ENCODE data around the gene PSPC1.
A peak's percentile ranks its signal among the peaks of the same experiment; 100 is the strongest.
"Not testable (repeated sequence)": the region's sequence is repeated elsewhere in the genome, so short reads cannot be mapped to it uniquely, and the experiment has no call there.

The PSPC1 gene, protein sequence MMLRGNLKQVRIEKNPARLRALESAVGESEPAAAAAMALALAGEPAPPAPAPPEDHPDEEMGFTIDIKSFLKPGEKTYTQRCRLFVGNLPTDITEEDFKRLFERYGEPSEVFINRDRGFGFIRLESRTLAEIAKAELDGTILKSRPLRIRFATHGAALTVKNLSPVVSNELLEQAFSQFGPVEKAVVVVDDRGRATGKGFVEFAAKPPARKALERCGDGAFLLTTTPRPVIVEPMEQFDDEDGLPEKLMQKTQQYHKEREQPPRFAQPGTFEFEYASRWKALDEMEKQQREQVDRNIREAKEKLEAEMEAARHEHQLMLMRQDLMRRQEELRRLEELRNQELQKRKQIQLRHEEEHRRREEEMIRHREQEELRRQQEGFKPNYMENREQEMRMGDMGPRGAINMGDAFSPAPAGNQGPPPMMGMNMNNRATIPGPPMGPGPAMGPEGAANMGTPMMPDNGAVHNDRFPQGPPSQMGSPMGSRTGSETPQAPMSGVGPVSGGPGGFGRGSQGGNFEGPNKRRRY

DNA sequence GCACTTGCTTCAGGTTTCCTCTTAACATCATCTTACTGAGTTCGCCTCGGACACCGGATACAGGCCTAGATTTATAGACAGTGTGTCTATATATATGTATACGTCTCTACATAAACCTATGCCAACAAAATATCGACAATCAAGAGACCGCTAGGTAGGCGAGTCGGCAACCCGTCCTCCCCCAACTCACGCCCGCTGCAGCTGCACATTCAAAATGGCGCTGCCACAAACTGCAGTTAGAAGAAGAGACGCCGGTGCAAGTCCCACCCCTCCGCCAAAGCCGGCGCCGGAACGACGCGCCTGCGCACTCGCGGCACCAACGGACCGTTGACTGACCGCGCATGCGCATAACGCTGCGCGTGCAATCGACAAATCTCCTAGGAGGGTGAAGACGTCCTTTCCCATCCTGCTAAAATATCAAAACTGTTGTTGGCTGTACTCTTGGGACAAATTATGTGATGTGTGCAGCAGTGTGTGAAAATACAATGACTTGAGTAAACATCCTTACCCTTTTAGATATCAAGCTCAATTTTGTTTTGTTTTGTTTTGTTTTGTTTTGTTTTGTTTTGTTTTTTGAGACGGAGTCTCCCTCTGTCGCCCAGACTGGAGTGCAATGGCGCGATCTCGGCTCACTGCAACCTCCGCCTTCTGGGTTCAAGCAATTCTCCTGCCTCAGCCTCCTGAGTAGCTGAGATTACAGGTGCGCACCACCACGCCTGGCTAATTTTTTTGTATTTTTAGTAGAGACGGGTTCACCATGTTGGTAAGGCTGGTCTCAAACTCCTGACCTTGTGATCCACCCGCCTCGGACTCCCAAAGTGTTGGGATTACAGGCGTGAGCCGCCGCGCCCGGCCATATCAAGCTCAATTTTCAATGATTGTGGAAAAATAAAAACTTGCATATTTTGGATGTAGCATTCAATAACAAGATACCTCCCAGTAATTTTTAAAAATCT lies at the start of gene PSPC1:
PSPC1 (minus strand) TSS at position 219 of the 956 bp plus-strand sequence; CDS start at position 31, 188 bp downstream.
- peak; percentile 87 for DNase-seq (ENCODE audit: low read depth)

DNA sequence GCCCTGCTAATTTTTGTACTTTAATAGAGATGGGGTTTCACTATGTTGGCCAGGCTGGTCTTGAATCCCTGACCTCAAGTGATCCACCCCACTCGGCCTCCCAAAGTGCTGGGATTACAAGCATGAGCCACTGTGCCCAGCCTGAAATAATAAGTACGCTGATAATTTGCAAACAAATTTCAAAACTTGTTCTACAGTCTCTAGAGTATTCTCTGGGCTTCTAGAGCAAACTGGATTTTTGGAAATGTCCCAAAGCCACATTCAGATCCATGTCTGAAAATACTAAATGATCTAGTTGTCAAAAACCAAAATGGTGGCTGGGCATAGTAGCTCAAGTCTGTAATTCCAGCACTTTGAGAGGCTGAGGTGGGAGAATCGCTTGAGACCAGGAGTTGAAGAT lies 39.9 kb upstream of the PSPC1 start:
- DNase-seq (ENCODE audit: low read depth), result peak; percentile 18

DNA sequence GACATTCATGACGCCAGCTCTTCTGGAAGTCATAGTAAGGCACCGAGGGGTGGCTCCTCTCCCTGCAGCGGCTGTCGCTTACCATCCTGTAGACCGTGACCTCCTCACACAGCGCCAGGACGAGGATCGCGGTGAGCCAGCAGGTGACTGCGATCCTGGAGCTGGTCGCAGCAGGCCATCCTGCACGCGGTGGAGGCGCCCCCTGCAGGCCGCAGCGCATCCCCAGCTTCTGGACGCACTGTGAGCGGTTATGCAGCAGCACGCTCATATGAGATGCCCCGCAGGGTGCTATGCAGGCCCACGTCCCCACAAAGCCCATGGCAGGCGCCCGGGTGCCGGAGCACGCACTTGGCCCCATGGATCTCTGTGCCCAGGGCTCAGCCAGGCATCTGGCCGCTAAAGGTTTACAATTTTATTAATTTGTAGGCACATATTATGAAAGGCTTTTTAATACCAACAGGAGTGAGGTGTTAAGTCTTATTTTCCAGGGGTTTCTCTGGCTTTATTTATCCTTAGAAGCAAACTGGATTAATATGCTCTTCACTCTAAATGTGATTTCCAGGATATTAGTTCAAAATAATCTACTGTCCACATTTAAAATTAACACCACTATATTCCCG lies 35.6 kb upstream of the PSPC1 start:
- DNase-seq (ENCODE audit: low read depth), result no peak

DNA sequence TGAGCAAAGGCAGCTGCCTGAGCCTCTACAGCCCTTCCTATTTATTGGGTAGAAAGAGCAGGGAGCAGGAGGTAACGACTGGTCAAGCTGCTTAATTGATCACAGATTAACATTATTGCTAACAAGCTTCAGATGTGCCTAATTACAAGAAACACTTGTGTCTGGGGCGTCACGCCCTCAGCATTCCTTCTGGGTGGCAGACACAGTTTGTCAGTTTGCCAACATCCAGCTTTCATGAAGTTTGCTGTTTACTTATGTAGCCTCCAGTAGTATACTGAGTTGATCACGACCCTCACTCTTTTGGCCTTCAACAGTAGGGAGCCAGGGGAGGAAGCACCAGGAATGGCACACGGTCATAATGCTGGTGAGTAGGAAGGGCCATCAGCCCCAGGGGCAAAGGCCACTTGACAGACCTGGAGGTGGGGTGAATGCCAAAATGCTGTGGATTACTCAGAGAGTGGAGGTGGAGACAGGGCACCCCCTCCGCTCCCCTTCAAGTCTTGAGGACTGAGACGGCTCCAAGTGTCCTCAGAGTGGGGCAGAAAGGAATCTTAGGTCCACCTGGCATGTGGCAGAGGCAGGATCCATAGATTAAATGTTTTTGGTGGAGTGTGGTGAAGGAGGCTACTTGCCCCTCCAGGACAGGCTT lies 34.9 kb upstream of the PSPC1 start:
- DNase-seq (ENCODE audit: low read depth), result no peak

DNA sequence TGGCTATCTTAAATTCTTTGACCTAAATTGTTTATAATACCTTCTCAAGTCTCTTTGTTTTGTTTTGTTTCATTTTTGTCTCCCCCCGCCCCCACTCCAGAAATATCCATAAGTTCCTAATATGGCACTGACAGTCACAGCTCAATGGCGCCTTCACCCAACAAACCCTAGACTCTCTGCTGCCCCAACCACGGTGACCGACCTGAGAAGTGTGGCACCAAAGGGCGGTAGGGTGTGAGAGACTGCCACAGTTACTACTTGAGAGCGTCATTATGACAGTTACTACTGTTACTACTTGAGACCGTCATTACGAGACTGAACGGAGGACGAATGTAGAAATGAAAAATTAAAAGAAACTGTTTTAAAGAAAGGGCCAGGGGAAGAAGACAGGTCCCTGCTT lies 34.4 kb upstream of the PSPC1 start:
- DNase-seq (ENCODE audit: low read depth), result no peak

DNA sequence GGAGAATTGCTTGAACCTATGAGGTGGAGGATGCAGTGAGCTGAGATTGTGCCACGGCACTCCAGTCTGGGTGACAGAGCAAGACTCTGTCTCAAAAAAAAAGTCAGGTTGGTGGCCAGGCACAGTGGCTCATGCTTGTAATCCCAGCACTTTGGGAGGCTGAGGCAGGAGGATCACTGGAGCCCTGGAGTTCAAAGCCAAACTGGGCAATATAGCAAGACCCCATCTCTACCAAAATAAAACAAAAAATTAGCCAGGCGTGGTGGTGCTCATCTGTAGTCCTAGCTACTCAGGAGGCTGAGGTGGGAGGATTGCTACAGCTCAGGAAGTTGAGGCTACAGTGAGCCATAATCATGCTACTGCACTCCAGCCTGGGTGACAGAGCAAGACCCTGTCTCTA lies 33.1 kb upstream of the PSPC1 start:
- DNase-seq (ENCODE audit: low read depth), result not testable (repeated sequence)

DNA sequence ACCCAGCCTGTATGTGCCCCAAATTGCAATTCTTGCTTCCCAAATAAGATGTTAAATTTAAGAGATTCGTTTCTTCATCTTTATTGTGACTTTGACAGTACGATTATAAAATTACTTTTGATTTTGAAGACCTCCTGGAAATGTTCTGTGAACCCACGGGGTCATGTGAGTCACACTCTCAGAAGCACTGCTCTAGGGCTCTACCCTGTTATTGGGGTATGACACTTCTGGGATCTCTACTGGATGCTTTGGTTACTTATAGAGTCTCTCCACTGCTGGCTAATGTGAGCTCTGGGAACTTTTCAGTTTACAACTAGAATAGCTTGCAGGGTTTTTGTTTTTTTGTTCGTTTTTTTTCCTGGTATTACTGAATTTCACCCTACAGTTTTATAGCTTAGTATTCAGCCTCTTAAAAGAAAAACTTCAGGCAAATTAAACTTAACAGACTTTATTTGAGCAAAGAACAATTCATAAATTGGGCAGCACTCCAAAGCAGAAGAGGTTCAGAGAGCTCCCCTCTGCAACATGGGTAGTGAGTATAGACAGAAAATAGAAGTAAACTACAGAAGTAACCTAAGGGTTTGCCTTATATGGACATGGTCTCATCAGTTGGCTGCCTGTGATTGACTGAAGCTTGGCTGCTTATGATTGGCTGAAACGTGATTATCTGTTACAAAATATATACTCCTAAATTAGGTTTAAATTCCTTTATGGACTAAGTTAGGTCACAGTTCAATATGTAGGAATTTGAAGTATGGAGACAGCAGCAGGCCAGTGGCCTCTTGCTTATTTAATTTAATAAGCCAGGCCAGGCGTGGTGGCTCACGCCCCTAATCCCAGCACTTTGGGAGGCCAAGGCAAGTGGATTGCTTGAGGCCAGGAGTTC lies 28.5 kb upstream of the PSPC1 start:
- no peak for DNase-seq (ENCODE audit: low read depth)

DNA sequence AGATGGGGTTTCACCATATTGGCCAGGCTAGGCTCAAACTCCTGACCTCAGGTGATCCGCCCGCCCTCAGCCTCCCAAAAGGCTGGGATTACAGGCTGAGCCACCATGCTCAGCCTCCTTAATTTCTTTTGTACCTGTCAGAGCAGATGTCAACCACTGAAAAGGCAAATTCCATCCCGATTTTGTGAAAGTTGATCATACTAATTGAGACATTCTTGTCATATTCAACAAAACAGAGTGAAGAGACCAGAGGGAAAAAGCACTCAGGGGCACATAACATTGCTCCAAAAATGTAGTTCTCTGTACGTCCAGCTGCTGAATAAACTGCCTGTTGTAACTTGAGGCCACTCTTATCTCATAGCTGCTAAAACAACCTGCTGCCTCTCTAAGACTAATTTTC lies 27.4 kb upstream of the PSPC1 start:
- DNase-seq (ENCODE audit: low read depth), result no peak

DNA sequence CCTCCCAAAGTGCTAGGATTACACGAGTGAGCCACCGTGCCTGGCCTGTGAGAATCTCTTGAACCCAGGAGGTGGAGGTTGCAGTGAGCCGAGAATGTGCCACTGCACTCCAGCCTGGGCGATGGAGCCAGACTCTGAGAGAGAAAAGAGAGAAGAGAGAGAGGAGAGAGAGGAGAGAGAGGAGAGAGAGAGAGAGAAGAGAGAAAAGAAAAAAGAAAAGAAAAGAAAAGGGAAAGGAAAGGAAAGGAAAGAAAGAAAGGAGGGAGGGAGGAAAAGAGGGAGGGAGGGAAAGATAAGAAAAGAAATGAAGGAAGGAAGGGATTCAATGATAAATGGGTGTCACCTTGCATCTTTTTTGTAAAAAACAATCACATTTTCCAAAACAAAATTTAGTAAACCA lies 23.0 kb upstream of the PSPC1 start:
- no peak for DNase-seq (ENCODE audit: low read depth)

DNA sequence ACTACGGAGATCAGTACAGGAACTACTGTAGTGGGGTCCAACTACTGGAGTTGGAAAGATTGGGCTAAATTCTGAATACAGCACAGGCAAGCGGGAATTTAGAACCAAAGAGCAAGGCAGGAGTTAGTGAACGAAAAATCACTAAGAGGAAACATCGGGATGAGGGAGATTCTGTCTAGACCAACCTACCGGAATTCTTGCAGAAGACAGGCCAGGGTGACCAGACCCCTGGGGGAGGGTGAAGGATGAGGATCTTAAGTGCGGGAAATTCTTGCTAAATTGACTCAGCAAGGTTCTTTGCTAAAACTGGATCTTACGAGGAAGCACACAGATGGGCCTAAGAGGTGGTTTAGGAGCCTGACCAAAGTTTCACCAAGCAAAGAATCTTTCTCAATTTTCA lies 13.2 kb upstream of the PSPC1 start:
- DNase-seq (ENCODE audit: low read depth), result no peak

DNA sequence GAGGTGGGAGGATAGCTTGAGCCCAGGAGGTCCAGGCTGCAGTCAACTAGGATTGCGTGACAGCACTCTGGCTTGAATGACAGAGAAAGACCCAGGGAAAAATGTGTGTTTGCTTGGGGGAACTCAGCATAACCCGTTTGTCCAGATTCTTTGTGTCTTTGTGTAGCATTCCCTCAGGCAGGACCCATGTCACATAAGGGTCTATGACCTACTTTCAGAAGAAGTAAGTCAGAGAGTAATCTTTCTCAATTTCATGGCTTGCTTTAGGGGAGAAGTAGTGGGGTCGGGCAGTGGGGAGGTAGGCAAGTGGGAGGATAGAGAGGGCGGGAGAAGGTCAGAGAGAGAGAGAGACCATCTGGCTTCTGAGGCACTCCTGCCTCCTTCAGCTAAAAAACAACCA lies 11.9 kb upstream of the PSPC1 start:
- no peak for DNase-seq (ENCODE audit: low read depth)

DNA sequence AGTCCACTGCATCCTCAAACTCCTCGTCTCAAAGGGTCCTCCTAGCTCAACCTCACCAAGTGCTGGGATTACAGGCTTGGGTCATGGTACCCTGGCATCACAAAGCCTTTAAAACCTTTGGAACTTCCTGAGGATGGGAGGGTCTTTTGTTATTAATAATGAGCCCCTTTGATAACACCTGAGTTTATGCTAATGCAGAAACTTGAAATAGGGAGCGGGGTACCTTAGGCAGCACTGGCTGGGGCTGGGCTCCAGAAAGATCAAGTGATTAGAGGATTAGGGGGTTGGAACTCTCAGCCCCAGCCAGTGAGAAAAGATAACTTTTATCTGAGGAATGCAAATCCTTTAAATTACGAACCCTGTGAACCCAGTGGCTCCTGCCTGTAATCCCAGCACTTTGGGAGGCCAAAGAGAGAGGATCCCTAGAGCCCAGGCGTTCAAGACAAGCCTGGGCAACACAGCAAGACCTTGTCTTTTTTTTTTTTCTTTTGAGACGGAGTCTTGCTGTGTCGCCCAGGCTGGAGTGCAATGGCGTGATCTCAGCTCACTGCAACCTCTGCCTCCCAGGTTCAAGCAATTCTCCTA lies 9.3 kb upstream of the PSPC1 start:
- DNase-seq (ENCODE audit: low read depth), result no peak

DNA sequence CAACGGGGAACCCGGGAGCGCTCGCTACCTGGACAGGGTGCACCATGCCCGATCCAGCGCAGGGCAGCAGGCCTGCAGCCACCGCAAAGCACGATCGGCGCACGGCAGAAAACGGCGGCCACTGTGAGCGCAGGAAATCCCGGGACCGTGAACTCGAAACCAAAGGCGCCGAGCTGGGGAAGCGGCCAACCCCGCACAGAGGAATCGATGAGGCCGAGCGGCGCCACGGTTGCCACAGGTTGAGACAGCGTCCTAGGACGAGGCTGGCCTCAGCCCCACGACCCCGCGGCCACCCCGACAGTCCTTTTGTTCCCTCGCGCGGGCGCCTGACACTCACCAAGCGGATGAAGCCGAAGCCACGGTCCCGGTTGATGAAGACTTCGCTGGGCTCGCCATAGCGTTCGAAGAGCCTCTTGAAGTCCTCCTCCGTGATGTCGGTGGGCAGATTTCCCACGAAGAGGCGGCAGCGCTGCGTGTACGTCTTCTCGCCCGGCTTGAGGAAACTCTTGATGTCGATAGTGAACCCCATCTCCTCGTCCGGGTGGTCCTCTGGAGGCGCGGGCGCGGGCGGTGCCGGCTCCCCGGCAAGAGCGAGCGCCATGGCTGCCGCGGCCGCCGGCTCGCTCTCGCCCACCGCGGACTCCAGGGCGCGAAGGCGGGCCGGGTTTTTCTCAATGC lies 557 bp downstream of the PSPC1 start:
- DNase-seq (ENCODE audit: low read depth), result peak; percentile 20

DNA sequence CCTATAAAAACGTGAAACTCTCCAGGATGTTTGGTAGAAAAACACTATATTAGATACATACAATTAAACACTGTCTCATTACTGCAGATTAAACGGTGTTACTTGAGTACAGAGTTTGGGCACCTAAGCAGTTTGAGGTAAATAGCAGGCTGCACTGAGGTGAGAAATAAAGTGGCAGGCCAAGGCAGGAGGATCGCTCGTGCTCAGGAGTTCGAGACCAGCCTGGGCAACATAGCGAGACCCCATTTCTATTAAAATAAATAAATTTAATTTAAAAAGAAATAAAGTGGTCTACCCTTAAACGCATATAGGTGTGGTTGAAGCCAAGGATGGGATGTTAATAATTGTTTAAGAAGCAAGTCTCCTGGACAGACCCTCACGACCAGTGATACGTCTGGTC lies 1.2 kb downstream of the PSPC1 start:
- DNase-seq (ENCODE audit: low read depth), result no peak

DNA sequence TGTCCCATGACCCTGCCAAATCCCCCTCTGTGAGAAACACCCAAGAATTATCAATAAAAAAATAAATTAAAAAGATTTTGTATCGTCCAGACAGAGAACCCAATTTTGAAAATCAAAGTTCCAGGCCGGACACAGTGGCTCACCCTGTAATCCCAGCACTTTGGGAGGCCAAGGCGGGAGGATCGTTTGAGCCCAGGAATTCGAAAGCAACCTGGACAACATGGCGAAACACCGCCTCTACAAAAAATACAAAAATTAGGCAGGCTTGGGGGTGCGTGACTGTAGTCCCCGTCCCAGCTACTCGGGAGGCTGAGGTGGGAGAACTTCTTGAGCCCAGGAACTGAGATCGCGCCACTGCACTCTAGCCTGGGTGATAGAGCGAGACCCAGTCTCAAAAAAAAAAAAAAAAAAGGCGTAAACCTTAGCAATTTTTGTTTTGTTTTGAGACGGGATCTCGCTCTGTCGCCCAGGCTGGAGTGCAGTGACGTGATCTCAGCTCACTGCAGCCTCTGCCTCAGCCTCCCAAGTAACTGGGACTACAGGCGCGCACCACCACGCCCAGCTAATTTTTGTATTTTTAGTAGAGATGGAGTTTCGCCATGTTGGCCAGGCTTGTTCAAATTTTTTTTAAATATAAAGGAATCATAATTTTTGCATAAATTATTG lies 1.9 kb downstream of the PSPC1 start:
- not testable (repeated sequence) for DNase-seq (ENCODE audit: low read depth)

DNA sequence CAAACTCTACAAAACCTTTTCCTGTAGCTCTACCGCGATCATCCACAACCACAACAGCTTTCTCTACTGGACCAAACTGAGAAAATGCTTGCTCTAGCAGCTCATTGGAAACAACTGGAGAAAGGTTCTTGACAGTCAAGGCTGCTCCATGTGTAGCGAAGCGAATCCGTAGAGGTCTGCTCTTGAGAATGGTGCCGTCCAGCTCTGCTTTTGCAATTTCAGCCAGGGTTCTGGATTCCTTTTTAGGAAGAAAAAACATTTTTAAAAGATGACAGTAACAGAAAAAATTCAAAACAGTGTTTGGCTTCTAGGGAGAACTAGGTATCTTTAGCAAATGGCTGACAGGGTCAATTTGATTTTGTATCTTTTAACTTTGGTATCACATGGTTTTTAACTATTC lies 10.4 kb downstream of the PSPC1 start:
- no peak for DNase-seq (ENCODE audit: low read depth)

DNA sequence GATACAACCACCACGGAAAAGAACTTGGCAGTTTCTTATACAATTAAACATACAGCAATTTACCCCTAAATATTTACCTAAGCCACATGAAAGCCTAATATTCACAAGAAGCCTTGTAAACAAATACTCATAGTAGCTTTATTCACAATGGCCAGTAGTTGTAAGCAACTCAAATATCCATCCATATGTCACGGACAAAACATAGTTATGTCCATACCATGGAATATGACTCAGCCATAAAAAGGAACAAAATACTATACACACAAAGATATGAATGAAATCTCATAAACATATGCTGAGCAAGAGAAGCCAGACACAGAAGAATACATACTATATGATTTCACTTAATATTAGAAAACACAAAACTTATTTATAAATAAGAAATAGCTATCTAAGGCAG lies 12.9 kb downstream of the PSPC1 start:
- no peak for DNase-seq (ENCODE audit: low read depth)

DNA sequence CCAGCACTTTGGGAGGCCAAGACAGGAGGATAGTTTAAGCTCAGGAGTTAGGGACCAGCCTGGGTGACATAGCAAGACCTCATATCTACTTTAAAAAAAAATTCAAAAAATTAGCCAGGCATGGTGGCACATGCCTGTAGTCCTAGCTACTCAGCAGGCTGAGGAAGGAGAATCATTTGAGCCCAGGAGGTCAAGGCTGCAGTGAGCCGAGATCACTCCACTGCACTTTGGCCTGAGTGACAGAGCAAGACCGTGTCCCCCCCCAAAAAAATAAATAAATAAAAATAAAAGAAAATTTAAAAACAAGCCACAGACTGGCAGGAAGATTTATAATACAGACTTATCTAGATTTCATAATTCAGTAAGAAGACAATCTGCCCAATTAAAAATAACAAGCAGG lies 14.8 kb downstream of the PSPC1 start:
- DNase-seq (ENCODE audit: low read depth), result no peak

DNA sequence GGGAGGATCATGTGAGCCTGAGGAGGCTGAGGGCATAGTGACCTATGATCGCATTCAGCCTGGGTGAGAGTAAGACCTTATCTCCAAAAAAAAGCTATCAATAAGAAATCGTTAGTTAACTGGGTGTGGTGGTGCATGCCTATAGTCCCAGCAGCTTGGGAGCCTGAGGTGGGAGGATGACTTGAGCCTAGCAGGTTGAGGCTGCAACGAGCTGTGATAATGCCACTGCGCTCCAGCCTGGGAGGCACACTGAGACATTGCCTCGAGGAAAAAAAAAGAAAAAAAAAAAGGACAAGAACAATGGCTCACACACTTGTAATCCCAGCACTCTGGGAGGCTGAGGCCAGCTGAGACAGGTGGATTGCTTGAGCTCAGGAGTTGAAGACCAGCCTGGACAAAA lies 16.2 kb downstream of the PSPC1 start:
- DNase-seq (ENCODE audit: low read depth), result no peak

Measured in stromal cell of bone marrow (primary cell).